ENCODE results near the gene ZNF438.
A peak's percentile ranks its signal among the peaks of the same experiment; 100 is the strongest.

The ZNF438 gene

GRCh38 chr10:31018356-31018750 is 13.3 kb downstream of the ZNF438 start:
- H3K9me3 ChIP-seq (ENCODE audit: control insufficient read depth in 5 of 5, low read length in 5 of 5), result no peaks in the 10 kb centered on the region
- peak overlapping the region; percentile 43 for H3K27ac ChIP-seq (ENCODE audit: low read depth, low read length)

DNA sequence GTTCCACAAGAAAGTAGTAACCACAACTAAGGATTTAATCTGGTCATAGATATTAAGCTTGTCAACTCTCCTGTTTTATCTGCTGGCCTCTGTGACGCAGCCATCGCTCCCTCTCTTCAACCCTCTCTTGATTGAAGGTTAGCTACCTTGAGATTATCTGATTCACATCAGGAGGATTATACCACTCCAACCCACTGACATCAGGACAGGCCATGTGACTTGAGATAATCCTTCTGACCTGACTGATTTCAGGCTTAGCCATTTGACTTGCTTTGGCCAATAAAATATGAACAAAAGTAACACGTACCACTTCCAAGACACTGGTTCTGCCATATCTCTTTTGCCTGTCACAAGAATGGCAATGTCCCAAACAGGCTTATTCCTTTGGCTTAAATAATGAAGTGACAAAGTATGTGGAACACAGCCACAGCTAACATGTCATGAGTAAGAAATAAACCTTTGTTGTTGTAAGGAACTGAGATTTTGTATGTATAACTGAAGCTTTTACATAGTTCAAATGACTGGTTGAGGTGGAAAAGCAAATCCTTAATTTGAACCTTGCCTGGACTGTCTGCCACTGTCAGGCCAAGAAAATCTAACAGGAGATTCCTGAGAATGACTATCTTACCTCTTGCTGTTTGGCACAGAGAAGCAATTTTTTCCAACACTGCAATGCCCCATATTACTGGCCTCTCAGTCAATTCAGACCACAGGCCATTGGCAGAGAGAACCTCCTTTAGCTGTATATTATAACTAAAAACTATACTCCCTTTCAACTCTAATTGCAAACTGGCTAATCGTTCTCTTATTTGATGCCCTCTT is 13.9 kb downstream of the ZNF438 start:
- Histone ChIP-seq H3K27ac (ENCODE audit: low read depth, low read length) (peak overlapping the region; percentile 43), H3K36me3 (ENCODE audit: control insufficient read depth in 5 of 5, insufficient read depth in 5 of 5, low read length in 5 of 5) (no peaks in the 10 kb centered on the region), H3K4me3 (ENCODE audit: low read depth in 1 of 5, low read length in 5 of 5) (no peak overlapping the region), H3K9ac (ENCODE audit: low read length in 5 of 5) (no peak overlapping the region), H3K4me1 (ENCODE audit: control insufficient read depth in 5 of 5, insufficient read depth in 5 of 5, low read length in 5 of 5) (peaks cover 0 to 31% (median 24%) of the 10 kb centered on the region in 5 donors), H3K9me3 (ENCODE audit: control insufficient read depth in 5 of 5, low read length in 5 of 5) (no peaks in the 10 kb centered on the region), H3K27me3 (ENCODE audit: control insufficient read depth in 5 of 5, insufficient read depth in 4 of 5, low read length in 5 of 5) (no peaks in the 10 kb centered on the region)

More at GRCh38 chr10:31018356-31018750, 13.3 kb downstream of the ZNF438 start:
- H3K4me1 ChIP-seq (ENCODE audit: control insufficient read depth in 5 of 5, insufficient read depth in 5 of 5, low read length in 5 of 5), result peaks cover 0 to 31% (median 22%) of the 10 kb centered on the region in 5 donors
- no peak overlapping the region for H3K9ac ChIP-seq (ENCODE audit: low read length in 5 of 5)
- no peaks in the 10 kb centered on the region for H3K27me3 ChIP-seq (ENCODE audit: control insufficient read depth in 5 of 5, insufficient read depth in 4 of 5, low read length in 5 of 5)
- H3K4me3 ChIP-seq (ENCODE audit: low read depth in 1 of 5, low read length in 5 of 5), result no peak overlapping the region
- H3K36me3 ChIP-seq (ENCODE audit: control insufficient read depth in 5 of 5, insufficient read depth in 5 of 5, low read length in 5 of 5), result no peaks in the 10 kb centered on the region

GRCh38 chr10:31014161-31014875 is 17.3 kb downstream of the ZNF438 start:
- H3K27me3 ChIP-seq (ENCODE audit: control insufficient read depth in 5 of 5, insufficient read depth in 4 of 5, low read length in 5 of 5), result no peaks in the 10 kb centered on the region
- no peaks in the 10 kb centered on the region for H3K9me3 ChIP-seq (ENCODE audit: control insufficient read depth in 5 of 5, low read length in 5 of 5)
- no peak overlapping the region for H3K9ac ChIP-seq (ENCODE audit: low read length in 5 of 5)
- no peak overlapping the region for H3K27ac ChIP-seq (ENCODE audit: low read depth, low read length)
- no peak overlapping the region for H3K4me3 ChIP-seq (ENCODE audit: low read depth in 1 of 5, low read length in 5 of 5)
- no peaks in the 10 kb centered on the region for H3K36me3 ChIP-seq (ENCODE audit: control insufficient read depth in 5 of 5, insufficient read depth in 5 of 5, low read length in 5 of 5)
- peaks cover 4 to 30% (median 25%) of the 10 kb centered on the region in 5 donors for H3K4me1 ChIP-seq (ENCODE audit: control insufficient read depth in 5 of 5, insufficient read depth in 5 of 5, low read length in 5 of 5)

- H3K36me3 ChIP-seq (ENCODE audit: control insufficient read depth in 5 of 5, insufficient read depth in 5 of 5, low read length in 5 of 5), result no peaks in the 10 kb centered on the region
- H3K9me3 ChIP-seq (ENCODE audit: control insufficient read depth in 5 of 5, low read length in 5 of 5), result no peaks in the 10 kb centered on the region
- no peak overlapping the region for H3K27ac ChIP-seq (ENCODE audit: low read depth, low read length)
- H3K27me3 ChIP-seq (ENCODE audit: control insufficient read depth in 5 of 5, insufficient read depth in 4 of 5, low read length in 5 of 5), result no peaks in the 10 kb centered on the region
- no peak overlapping the region for H3K4me3 ChIP-seq (ENCODE audit: low read depth in 1 of 5, low read length in 5 of 5)
- H3K4me1 ChIP-seq (ENCODE audit: control insufficient read depth in 5 of 5, insufficient read depth in 5 of 5, low read length in 5 of 5), result peaks cover 4 to 23% (median 18%) of the 10 kb centered on the region in 5 donors
- no peak overlapping the region for H3K9ac ChIP-seq (ENCODE audit: low read length in 5 of 5)
These were observed 18.3 kb downstream of the ZNF438 start for GRCh38 chr10:31013331-31013730.

DNA sequence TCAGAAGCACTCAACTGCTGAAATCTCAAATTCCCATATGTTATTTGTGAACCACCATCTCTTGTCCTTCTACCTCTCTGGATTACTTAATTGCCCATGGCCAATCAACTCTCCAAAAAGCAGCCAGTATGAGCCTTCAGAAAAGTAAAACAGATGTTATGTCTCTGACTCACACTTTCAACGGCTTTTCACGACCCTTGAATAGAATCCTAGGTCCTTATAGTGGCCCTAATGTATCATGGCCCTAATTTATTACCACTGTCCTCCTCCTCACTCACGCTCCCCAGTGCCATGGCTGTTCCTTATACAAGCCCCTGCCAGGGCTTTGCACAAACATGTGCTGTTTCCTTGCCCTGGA is 20.0 kb downstream of the ZNF438 start:
- Histone ChIP-seq H3K9ac (ENCODE audit: low read length in 5 of 5) (no peak overlapping the region), H3K36me3 (ENCODE audit: control insufficient read depth in 5 of 5, insufficient read depth in 5 of 5, low read length in 5 of 5) (no peaks in the 10 kb centered on the region), H3K9me3 (ENCODE audit: control insufficient read depth in 5 of 5, low read length in 5 of 5) (no peaks in the 10 kb centered on the region), H3K27me3 (ENCODE audit: control insufficient read depth in 5 of 5, insufficient read depth in 4 of 5, low read length in 5 of 5) (no peaks in the 10 kb centered on the region), H3K4me1 (ENCODE audit: control insufficient read depth in 5 of 5, insufficient read depth in 5 of 5, low read length in 5 of 5) (peaks cover 4 to 21% (median 11%) of the 10 kb centered on the region in 5 donors), H3K27ac (ENCODE audit: low read depth, low read length) (peak overlapping the region; percentile 46), H3K4me3 (ENCODE audit: low read depth in 1 of 5, low read length in 5 of 5) (peak overlapping the region in 1 of 5 donors; percentile 17)

DNA sequence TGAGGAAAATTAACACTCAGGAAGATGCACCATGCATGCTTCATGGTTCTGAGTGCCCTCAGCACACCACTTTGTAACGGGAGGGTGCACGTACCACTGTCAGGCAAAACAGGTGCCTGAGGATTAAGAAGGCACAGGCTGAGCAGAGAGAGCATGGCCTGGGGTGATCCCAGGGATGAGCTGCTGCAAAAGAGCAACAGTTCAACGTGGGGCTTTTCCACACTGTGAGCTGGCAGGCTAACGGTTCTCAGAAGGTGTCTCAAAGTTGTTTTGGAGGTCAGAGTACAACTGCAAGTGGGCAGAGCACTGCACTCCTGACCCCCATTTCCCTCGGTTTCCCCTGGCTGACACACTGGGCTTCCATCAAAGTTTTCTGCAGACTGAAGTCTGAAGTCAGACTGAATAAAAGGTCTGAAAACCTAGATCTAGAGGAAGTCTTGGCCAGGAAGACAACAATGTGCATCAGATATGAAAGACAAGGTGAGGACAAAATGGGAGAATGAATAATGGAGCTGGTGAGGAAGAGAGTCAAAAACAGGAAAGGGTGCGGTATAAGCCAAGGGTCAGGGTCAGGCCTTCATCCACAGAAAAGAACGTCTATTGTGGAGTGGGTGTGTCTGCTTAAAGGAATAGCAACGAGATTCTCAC is 20.5 kb downstream of the ZNF438 start:
- Histone ChIP-seq H3K27me3 (ENCODE audit: control insufficient read depth in 5 of 5, insufficient read depth in 4 of 5, low read length in 5 of 5) (no peaks in the 10 kb centered on the region), H3K9me3 (ENCODE audit: control insufficient read depth in 5 of 5, low read length in 5 of 5) (no peaks in the 10 kb centered on the region), H3K27ac (ENCODE audit: low read depth, low read length) (peak overlapping the region; percentile 46), H3K4me3 (ENCODE audit: low read depth in 1 of 5, low read length in 5 of 5) (peak overlapping the region in 1 of 5 donors; percentile 17), H3K4me1 (ENCODE audit: control insufficient read depth in 5 of 5, insufficient read depth in 5 of 5, low read length in 5 of 5) (peaks cover 4 to 21% (median 11%) of the 10 kb centered on the region in 5 donors), H3K36me3 (ENCODE audit: control insufficient read depth in 5 of 5, insufficient read depth in 5 of 5, low read length in 5 of 5) (no peaks in the 10 kb centered on the region), H3K9ac (ENCODE audit: low read length in 5 of 5) (no peak overlapping the region)

DNA sequence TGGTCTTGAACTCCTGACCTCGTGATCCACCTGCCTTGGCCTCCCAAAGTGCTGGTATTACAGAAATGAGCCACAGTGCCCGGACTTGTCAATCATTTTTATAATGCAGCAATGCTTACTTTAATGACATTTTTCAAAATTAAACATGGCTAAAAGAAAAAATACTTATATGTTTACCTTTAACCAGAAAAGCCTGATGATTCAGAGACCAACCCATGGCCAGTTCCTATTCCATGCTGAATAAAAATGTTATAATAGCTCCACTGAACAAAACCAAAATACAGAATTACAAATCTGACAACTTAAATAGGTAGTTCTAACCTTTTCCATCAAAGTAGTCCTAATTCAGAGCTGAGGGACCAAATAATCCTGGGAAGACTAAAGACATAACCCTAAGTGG is 21.6 kb downstream of the ZNF438 start:
- H3K4me3 ChIP-seq (ENCODE audit: low read depth in 1 of 5, low read length in 5 of 5), result no peak overlapping the region
- H3K4me1 ChIP-seq (ENCODE audit: control insufficient read depth in 5 of 5, insufficient read depth in 5 of 5, low read length in 5 of 5), result peaks cover 4 to 23% (median 11%) of the 10 kb centered on the region in 5 donors
- H3K27ac ChIP-seq (ENCODE audit: low read depth, low read length), result no peak overlapping the region

GRCh38 chr10:31005895-31006294 is 25.8 kb downstream of the ZNF438 start:
- Histone ChIP-seq H3K4me3 (ENCODE audit: low read depth in 1 of 5, low read length in 5 of 5) (no peak overlapping the region), H3K27me3 (ENCODE audit: control insufficient read depth in 5 of 5, insufficient read depth in 4 of 5, low read length in 5 of 5) (no peaks in the 10 kb centered on the region), H3K9me3 (ENCODE audit: control insufficient read depth in 5 of 5, low read length in 5 of 5) (no peaks in the 10 kb centered on the region), H3K9ac (ENCODE audit: low read length in 5 of 5) (no peak overlapping the region), H3K27ac (ENCODE audit: low read depth, low read length) (no peak overlapping the region), H3K4me1 (ENCODE audit: control insufficient read depth in 5 of 5, insufficient read depth in 5 of 5, low read length in 5 of 5) (peaks cover 0 to 15% (median 5%) of the 10 kb centered on the region in 5 donors), H3K36me3 (ENCODE audit: control insufficient read depth in 5 of 5, insufficient read depth in 5 of 5, low read length in 5 of 5) (no peaks in the 10 kb centered on the region)

More for the DNA sequence above, 21.6 kb downstream of the ZNF438 start:
- no peak overlapping the region for H3K9ac ChIP-seq (ENCODE audit: low read length in 5 of 5)
- H3K9me3 ChIP-seq (ENCODE audit: control insufficient read depth in 5 of 5, low read length in 5 of 5), result no peaks in the 10 kb centered on the region
- H3K36me3 ChIP-seq (ENCODE audit: control insufficient read depth in 5 of 5, insufficient read depth in 5 of 5, low read length in 5 of 5), result no peaks in the 10 kb centered on the region
- no peaks in the 10 kb centered on the region for H3K27me3 ChIP-seq (ENCODE audit: control insufficient read depth in 5 of 5, insufficient read depth in 4 of 5, low read length in 5 of 5)

DNA sequence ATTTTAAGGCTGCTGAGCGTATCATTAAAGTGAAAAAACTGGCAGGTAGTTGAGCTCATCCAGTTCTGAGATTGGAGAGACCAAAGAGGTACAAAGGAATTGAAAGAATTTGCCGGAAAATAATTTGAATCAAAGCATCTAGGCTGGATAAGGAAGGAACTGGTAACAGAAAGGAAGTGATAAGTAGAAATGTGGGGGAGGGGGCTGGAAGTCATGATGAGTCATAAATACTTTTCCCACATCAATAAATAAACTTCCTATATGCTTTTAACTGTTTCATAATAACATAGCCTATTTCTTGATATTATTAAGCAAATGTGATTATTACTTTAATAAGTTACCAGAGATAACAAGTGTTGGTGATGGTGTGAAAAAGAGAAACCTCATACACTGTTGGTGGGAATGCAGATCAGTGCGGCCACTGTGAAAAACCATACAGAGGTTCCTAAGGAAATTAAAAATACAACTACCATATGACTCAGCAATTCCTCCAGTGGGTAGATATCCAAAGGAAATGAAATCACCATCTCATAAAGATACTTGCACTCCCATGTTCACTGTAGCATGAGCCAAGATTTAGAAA is 27.0 kb downstream of the ZNF438 start:
- H3K36me3 ChIP-seq (ENCODE audit: control insufficient read depth in 5 of 5, insufficient read depth in 5 of 5, low read length in 5 of 5), result no peaks in the 10 kb centered on the region
- no peak overlapping the region for H3K9ac ChIP-seq (ENCODE audit: low read length in 5 of 5)
- no peak overlapping the region for H3K4me3 ChIP-seq (ENCODE audit: low read depth in 1 of 5, low read length in 5 of 5)
- H3K27ac ChIP-seq (ENCODE audit: low read depth, low read length), result peak overlapping the region; percentile 14
- peaks cover 0 to 22% (median 7%) of the 10 kb centered on the region in 5 donors for H3K4me1 ChIP-seq (ENCODE audit: control insufficient read depth in 5 of 5, insufficient read depth in 5 of 5, low read length in 5 of 5)
- H3K27me3 ChIP-seq (ENCODE audit: control insufficient read depth in 5 of 5, insufficient read depth in 4 of 5, low read length in 5 of 5), result no peaks in the 10 kb centered on the region
- no peaks in the 10 kb centered on the region for H3K9me3 ChIP-seq (ENCODE audit: control insufficient read depth in 5 of 5, low read length in 5 of 5)

All from subcutaneous abdominal adipose tissue (tissue), 5 donors.